HG03039 (cell line): ENCODE measurements around the gene ASCL2.

Experiments used
- ATAC-seq: cut with Tn5 transposase; IDR thresholded peaks from one replicate; pipeline ENCODE4 v1.9.1; 2021; ENCODE audit warnings: mild to moderate bottlenecking, moderate library complexity; ENCODE audit not compliant: unreplicated experiment

Gene ASCL2

GRCh38 chr11:2263071-2263565, 7.3 kb downstream of the ASCL2 start:
- no peak for ATAC-seq

- ATAC-seq, result no peak
Measured at GRCh38 chr11:2262301-2263070, 7.9 kb downstream of the ASCL2 start.

GRCh38 chr11:2261436-2262230, 8.8 kb downstream of the ASCL2 start:
- ATAC-seq, result no peak

GRCh38 chr11:2260491-2261364, 9.7 kb downstream of the ASCL2 start:
- ATAC-seq, result no peak

GRCh38 chr11:2259897-2260451, 10.4 kb downstream of the ASCL2 start:
- ATAC-seq, result no peak

- ATAC-seq, result no peak
Measured at GRCh38 chr11:2259466-2259830, 10.9 kb downstream of the ASCL2 start.

GRCh38 chr11:2258501-2259465, 11.6 kb downstream of the ASCL2 start:
- ATAC-seq, result no peak

- ATAC-seq, result no peak
Measured at GRCh38 chr11:2256951-2257700, 13.3 kb downstream of the ASCL2 start.

GRCh38 chr11:2256293-2256913, 14.0 kb downstream of the ASCL2 start:
- no peak for ATAC-seq

GRCh38 chr11:2252018-2252417, 18.4 kb downstream of the ASCL2 start:
- no peak for ATAC-seq

GRCh38 chr11:2251138-2251537, 19.2 kb downstream of the ASCL2 start:
- no peak for ATAC-seq

- no peak for ATAC-seq
Measured at GRCh38 chr11:2250485-2250884, 19.9 kb downstream of the ASCL2 start.

- no peak for ATAC-seq
Measured at GRCh38 chr11:2250041-2250440, 20.3 kb downstream of the ASCL2 start.

- ATAC-seq, result no peak
Measured at GRCh38 chr11:2249189-2249916, 21.0 kb downstream of the ASCL2 start.

- ATAC-seq, result no peak
Measured at GRCh38 chr11:2248762-2249161, 21.6 kb downstream of the ASCL2 start.

- no peak for ATAC-seq
Measured at GRCh38 chr11:2248242-2248641, 22.1 kb downstream of the ASCL2 start.

GRCh38 chr11:2247496-2247895, 22.9 kb downstream of the ASCL2 start:
- ATAC-seq, result no peak

GRCh38 chr11:2240834-2241233, 29.6 kb downstream of the ASCL2 start:
- ATAC-seq, result no peak
